H1 (cell line): ENCODE results near the gene GIPR. TPM values are rescaled to one million over a fixed set of nuclear protein-coding genes. Genes with fewer than 3 reads are reported as not detected.

Experiments
- ASH2L ChIP-seq: fragments of 200-600, 300-600 bp; sonication (generic); IDR thresholded peaks from one replicate; pipeline ENCODE4 v1.7.1; 2017; ENCODE audit warnings: low read length
- BCL11A ChIP-seq, 2 experiments: IDR thresholded peaks; one replicate each; pipeline ENCODE4 v1.6.1; 2011; ENCODE audit warnings: low read depth in 2 of 2, low read length in 2 of 2, mild to moderate bottlenecking in 2 of 2
- BRCA1 ChIP-seq: IDR thresholded peaks from 2 replicates; pipeline ENCODE4 v1.6.1; 2012; ENCODE audit warnings: low read depth, low read length, improper control_type of control experiment
- CHD1 ChIP-seq: IDR thresholded peaks from 2 replicates; pipeline ENCODE4 v1.6.1; 2012; ENCODE audit warnings: low read depth, low read length, improper control_type of control experiment
- CHD2 ChIP-seq: IDR thresholded peaks from 2 replicates; pipeline ENCODE4 v1.6.1; 2012; ENCODE audit warnings: low read length, improper control_type of control experiment
- CREB1 ChIP-seq: IDR thresholded peaks from 2 replicates; pipeline ENCODE4 v1.6.1; 2012; ENCODE audit warnings: inconsistent platforms
- EZH2 ChIP-seq: fragments of 200-600 bp; sonication (generic); IDR thresholded peaks from 2 replicates; pipeline ENCODE4 v1.7.1; 2012; ENCODE audit warnings: low read depth, mild to moderate bottlenecking, moderate library complexity, low read length, inconsistent platforms; ENCODE audit not compliant: severe bottlenecking
- FOSL1 ChIP-seq: IDR thresholded peaks from 2 replicates; pipeline ENCODE4 v1.6.1; 2011; ENCODE audit warnings: mild to moderate bottlenecking, low read depth, low read length, moderate library complexity; ENCODE audit not compliant: insufficient read depth
- HDAC6 ChIP-seq: IDR thresholded peaks from one replicate; pipeline ENCODE4 v1.7.1; 2012; ENCODE audit warnings: low read depth, mild to moderate bottlenecking, inconsistent platforms, low read length, moderate library complexity
- KDM5A ChIP-seq: fragments of 200-600 bp; IDR thresholded peaks from 2 replicates; pipeline ENCODE4 v1.7.1; 2012; ENCODE audit warnings: mild to moderate bottlenecking, low read length, inconsistent platforms, mixed read lengths
- MAFK ChIP-seq: IDR thresholded peaks from 2 replicates; pipeline ENCODE4 v1.6.1; 2012; ENCODE audit warnings: low read depth, mild to moderate bottlenecking, improper control_type of control experiment, low read length
- POLR2AphosphoS5 ChIP-seq: IDR thresholded peaks from 2 replicates; pipeline ENCODE4 v1.6.1; 2011; ENCODE audit warnings: low read depth, low read length
- RFX5 ChIP-seq: IDR thresholded peaks from 2 replicates; pipeline ENCODE4 v1.6.1; 2011; ENCODE audit warnings: low read depth, low read length, improper control_type of control experiment, borderline replicate concordance
- SIRT6 ChIP-seq: IDR thresholded peaks from one replicate; pipeline ENCODE4 v1.7.1; 2012; ENCODE audit warnings: low read length, inconsistent platforms
- SIX5 ChIP-seq: IDR thresholded peaks from 2 replicates; pipeline ENCODE4 v1.6.1; 2011; ENCODE audit warnings: mild to moderate bottlenecking, low read depth, low read length
- SUZ12 ChIP-seq: fragments of 200-600 bp; sonication (generic); IDR thresholded peaks from 2 replicates; pipeline ENCODE4 v1.6.1; 2012; ENCODE audit warnings: mild to moderate bottlenecking, inconsistent platforms, low read length, moderate library complexity, mixed read lengths
- TCF12 ChIP-seq: IDR thresholded peaks from 2 replicates; pipeline ENCODE4 v1.6.1; 2011; ENCODE audit warnings: low read depth, mild to moderate bottlenecking, low read length
- TEAD4 ChIP-seq: IDR thresholded peaks from 2 replicates; pipeline ENCODE4 v1.6.1; 2012; ENCODE audit warnings: low read depth, low read length, inconsistent platforms, mixed read lengths
- YY1 ChIP-seq: IDR thresholded peaks from 2 replicates; pipeline ENCODE4 v1.6.1; 2011; ENCODE audit warnings: low read depth, mild to moderate bottlenecking, low read length
- polyA plus RNA-seq, 7 experiments: library from polyadenylated mRNA; depleted of rRNA in 3 of 7; stranded (reverse) in 5 of 7; unstranded in 2 of 7; fragments of >200 nt in 5 of 7; fragments of 200-250 nt in 2 of 7; gene quantifications; 1 replicate in 5 of 7; 2 replicates in 1 of 7; 4 replicates in 1 of 7; pipeline versions ENCODE4 v1.2.1 to v1.2.3, GENCODE V29; 2011 to 2013; ENCODE audit warnings: missing spikeins in 2 of 7, mixed read lengths in 2 of 7
- total RNA-seq: library from RNA; stranded (reverse); fragmentation: NEBNext Ultra II Directional; extraction: Animal tissue kit (Norgen Biotek cat#: 25700); gene quantifications from 2 replicates; pipeline ENCODE4 v1.2.1, GENCODE V29; 2021
- TF ChIP-seq, protein P1 (sequence below), 3 experiments: IDR thresholded peaks; 1 replicate in 2 of 3; 2 replicates in 1 of 3; pipeline versions ENCODE4 v1.5.1 to v1.6.1; 2011; ENCODE audit warnings: low read length in 3 of 3, mild to moderate bottlenecking in 3 of 3, inconsistent platforms in 2 of 3, low read depth in 1 of 3, moderate library complexity in 1 of 3; ENCODE audit not compliant: insufficient read depth in 1 of 3; ENCODE audit errors: control extremely low read depth in 1 of 3
- TF ChIP-seq, protein P2 (sequence below): IDR thresholded peaks from 2 replicates; pipeline ENCODE4 v1.6.1; 2012; ENCODE audit warnings: inconsistent platforms
- TF ChIP-seq, protein P3 (sequence below): IDR thresholded peaks from 2 replicates; pipeline ENCODE4 v1.6.1; 2011; ENCODE audit warnings: low read length, improper control_type of control experiment

GIPR gene
- total and polyA plus RNA-seq, 2 of the 8 experiments (the other 6 are each of a cell fraction or from before 2014, with no cell fraction given), result 0.42 to 1.3 TPM

DNA sequence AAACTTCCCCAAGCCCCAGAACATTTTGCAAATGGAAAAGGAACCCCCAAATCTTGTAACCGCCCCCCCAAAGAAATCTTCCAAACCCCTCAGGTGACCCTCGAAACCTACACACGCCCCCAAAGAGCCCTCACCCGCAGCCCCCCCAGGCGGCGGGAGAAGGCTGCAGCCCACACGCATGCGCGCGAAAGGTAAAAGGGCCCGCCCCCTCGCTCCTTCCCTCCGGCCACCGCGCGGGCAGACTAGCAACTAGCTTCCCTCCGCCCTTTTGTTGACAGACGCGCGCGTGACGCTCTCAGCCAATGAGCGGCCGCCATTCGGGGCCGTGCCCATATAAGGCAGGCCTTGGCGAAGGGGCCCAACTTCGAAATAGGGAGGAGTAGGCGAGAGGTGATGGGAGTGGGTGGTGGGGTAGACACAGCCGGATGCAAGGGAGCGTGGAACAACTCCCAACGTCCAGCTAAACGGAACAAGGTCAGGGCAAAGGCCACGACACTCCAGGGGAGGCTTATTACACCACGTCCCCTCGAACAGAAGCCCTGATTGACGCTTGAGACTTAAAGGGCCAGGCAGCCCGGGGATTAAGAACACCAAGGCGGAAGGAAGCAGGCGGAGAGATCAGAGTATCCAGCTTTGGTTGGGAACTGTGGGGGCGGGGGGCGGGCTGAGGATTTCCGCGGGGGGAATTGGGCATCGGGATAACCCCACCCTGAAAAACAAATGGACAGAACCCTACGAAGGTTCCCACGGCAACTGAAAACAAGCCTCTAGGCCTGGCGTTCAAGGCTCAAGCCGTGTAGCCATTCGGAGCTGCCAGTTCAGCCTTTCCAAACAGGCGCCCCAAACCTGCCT is 49.3 kb downstream of the GIPR start (continued):
- TF ChIP-seq ASH2L, result no peak
- TF ChIP-seq SUZ12, result no peak
- peak; percentile 80 for TF ChIP-seq CHD2
- TF ChIP-seq, protein P1, sequence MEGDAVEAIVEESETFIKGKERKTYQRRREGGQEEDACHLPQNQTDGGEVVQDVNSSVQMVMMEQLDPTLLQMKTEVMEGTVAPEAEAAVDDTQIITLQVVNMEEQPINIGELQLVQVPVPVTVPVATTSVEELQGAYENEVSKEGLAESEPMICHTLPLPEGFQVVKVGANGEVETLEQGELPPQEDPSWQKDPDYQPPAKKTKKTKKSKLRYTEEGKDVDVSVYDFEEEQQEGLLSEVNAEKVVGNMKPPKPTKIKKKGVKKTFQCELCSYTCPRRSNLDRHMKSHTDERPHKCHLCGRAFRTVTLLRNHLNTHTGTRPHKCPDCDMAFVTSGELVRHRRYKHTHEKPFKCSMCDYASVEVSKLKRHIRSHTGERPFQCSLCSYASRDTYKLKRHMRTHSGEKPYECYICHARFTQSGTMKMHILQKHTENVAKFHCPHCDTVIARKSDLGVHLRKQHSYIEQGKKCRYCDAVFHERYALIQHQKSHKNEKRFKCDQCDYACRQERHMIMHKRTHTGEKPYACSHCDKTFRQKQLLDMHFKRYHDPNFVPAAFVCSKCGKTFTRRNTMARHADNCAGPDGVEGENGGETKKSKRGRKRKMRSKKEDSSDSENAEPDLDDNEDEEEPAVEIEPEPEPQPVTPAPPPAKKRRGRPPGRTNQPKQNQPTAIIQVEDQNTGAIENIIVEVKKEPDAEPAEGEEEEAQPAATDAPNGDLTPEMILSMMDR (IDR thresholded peaks at IDR 0.05; ENCODE audit: control extremely low read depth in 1 of 3, insufficient read depth in 1 of 3, low read depth in 1 of 3, low read length in 3 of 3), result no peak
- no peak for TF ChIP-seq FOSL1
- peak; percentile 63 for TF ChIP-seq CREB1
- TF ChIP-seq KDM5A, result no peak
- TF ChIP-seq YY1, result peak; percentile 61; the same call in 1 of the 2 replicates
- TF ChIP-seq BCL11A (IDR thresholded peaks at IDR 0.05; ENCODE audit: low read depth in 2 of 2, low read length in 2 of 2), result no peak
- no peak for TF ChIP-seq EZH2
- no peak for TF ChIP-seq SIRT6
- no peak for TF ChIP-seq SIX5
- TF ChIP-seq, protein P2, sequence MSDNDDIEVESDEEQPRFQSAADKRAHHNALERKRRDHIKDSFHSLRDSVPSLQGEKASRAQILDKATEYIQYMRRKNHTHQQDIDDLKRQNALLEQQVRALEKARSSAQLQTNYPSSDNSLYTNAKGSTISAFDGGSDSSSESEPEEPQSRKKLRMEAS, result peak; percentile 68; the same call in 1 of the 2 replicates
- TF ChIP-seq CHD1, result no peak
- TF ChIP-seq POLR2AphosphoS5, result peak; percentile 82
- TF ChIP-seq TCF12, result no peak
- peak; percentile 46; the same call in 1 of the 2 replicates for TF ChIP-seq RFX5
- TF ChIP-seq, protein P3, sequence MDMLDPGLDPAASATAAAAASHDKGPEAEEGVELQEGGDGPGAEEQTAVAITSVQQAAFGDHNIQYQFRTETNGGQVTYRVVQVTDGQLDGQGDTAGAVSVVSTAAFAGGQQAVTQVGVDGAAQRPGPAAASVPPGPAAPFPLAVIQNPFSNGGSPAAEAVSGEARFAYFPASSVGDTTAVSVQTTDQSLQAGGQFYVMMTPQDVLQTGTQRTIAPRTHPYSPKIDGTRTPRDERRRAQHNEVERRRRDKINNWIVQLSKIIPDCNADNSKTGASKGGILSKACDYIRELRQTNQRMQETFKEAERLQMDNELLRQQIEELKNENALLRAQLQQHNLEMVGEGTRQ, result peak; percentile 89
- TF ChIP-seq MAFK, result peak; percentile 67
- TF ChIP-seq HDAC6, result no peak
- no peak for TF ChIP-seq TEAD4
- TF ChIP-seq BRCA1, result no peak
